Measurements from ENCODE around the gene RHBDD1.
"Not testable (repeated sequence)": the region's sequence is repeated elsewhere in the genome, so short reads cannot be mapped to it uniquely, and the experiment has no call there.

RHBDD1 gene

GRCh38 chr2:226825056-226825455 lies 10.8 kb upstream of the RHBDD1 start:
- Histone ChIP-seq H3K9ac (no peak overlapping the region), H3K27ac (no peak overlapping the region), H3K9me3 (no peaks in the 10 kb centered on the region), H3K27me3 (no peaks in the 10 kb centered on the region), H3K4me1 (peaks cover 7% of the 10 kb centered on the region; the same call in 1 of the 2 replicates), H4K20me1 (no peaks in the 10 kb centered on the region), H3K4me2 (no peak overlapping the region), H3K36me3 (no peaks in the 10 kb centered on the region), H3K4me3 (no peak overlapping the region)
- no peak for TF ChIP-seq Cebpa-rat (IDR thresholded peaks at IDR 0.05)

DNA sequence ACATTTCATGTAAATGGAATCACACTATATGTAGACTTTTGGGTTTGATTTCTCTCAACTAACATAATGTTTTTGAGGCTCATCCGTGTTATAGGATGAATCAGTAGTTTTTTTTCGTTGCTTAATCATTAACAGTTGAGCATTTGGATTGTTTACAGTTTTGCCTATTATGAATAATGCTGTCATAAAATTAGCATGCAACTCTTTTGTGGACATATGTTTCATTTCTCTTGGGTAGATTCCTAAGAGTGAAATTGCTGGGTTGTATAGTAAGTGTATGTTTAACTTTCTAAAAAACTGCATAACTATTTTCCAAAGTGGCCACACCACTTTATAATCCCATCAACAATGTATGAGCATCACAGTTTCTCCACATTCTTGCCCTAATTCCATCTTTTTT lies 7.7 kb upstream of the RHBDD1 start:
- Histone ChIP-seq H4K20me1 (no peaks in the 10 kb centered on the region), H3K27me3 (no peaks in the 10 kb centered on the region), H3K9ac (no peak overlapping the region), H3K36me3 (no peaks in the 10 kb centered on the region), H3K9me3 (no peaks in the 10 kb centered on the region), H3K4me1 (peaks cover 8% of the 10 kb centered on the region; the same call in 1 of the 2 replicates), H3K4me3 (no peak overlapping the region), H3K4me2 (no peak overlapping the region), H3K27ac (no peak overlapping the region)
- no peak for TF ChIP-seq Cebpa-rat (IDR thresholded peaks at IDR 0.05)

DNA sequence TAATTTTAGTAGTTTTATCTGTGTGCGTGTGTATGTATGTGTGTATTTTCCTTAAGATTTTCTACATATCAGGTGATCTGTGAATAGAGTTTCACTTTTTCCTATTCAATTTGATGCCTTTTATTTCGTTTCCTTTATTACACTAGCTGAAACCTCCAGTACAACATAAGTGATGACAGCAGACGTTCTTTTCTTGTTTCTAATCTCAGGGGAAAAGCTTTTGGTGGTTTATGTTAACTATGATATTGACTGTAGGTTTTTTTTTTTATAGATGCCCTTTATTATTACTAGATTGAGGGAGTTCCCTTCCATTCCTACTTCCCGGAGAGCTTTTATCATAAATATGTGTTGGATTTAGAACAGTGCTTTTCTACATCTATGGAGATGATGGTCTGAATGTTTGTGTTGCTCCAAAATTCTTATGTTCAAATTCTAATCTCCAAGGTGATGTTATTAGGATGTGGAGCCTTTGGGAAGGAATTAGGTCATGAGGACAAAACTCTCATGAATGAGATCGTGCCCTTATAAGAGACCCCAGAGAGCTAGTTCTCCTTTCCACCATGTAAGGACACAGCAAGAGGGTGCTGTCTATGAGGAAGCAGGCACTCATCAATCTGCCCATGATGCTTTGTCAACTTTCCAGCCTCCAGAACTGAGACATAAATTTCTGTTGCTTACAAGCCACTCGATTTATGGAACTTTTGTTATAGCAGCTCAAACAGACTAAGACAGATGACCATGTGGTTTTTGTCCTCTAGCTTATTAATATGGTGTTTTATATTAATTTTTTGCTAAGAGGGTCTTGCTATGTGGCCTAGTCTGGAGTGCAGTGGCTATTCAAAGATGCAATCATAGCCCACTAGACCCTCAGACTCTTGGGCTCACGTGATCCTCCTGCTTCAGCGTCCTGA lies 5.9 kb upstream of the RHBDD1 start:
- H3K27me3 ChIP-seq: no peaks in the 10 kb centered on the region
- no peaks in the 10 kb centered on the region for H4K20me1 ChIP-seq
- no peak overlapping the region for H3K4me3 ChIP-seq
- no peak for TF ChIP-seq Cebpa-rat (IDR thresholded peaks at IDR 0.05)
- H3K4me1 ChIP-seq: peaks cover 14% of the 10 kb centered on the region
- H3K36me3 ChIP-seq: no peaks in the 10 kb centered on the region
- no peak overlapping the region for H3K27ac ChIP-seq
- H3K9ac ChIP-seq: no peak overlapping the region
- H3K9me3 ChIP-seq: no peaks in the 10 kb centered on the region
- H3K4me2 ChIP-seq: 0 out of 2 replicates have a peak overlapping the region, but pooled peaks have one; percentile 2

DNA sequence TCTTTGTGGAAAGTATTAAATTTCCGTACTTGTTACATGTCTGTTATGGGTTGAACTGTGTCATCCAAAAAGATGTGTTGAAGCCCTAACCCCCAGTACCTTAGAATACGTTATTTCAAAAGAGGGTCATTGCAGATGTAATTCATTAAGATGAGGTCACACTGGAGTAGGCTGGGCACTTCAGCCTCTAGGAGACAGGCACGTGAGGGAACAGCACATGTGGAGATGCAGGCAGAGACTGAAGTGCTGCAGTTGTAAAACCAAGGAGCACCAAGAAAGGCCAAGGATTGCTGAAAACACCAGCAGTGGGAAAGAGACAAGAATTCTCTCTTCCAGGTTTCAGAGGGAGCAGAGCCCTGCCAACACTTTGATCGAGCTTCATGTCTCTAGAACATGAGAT lies 4.6 kb upstream of the RHBDD1 start:
- no peaks in the 10 kb centered on the region for H3K27me3 ChIP-seq
- H4K20me1 ChIP-seq: no peaks in the 10 kb centered on the region
- no peak for TF ChIP-seq Cebpa-rat (IDR thresholded peaks at IDR 0.05)
- H3K4me3 ChIP-seq: no peak overlapping the region
- H3K9ac ChIP-seq: no peak overlapping the region
- no peak overlapping the region for H3K4me2 ChIP-seq
- H3K27ac ChIP-seq: no peak overlapping the region
- H3K4me1 ChIP-seq: peaks cover 20% of the 10 kb centered on the region
- no peaks in the 10 kb centered on the region for H3K9me3 ChIP-seq
- H3K36me3 ChIP-seq: no peaks in the 10 kb centered on the region

DNA sequence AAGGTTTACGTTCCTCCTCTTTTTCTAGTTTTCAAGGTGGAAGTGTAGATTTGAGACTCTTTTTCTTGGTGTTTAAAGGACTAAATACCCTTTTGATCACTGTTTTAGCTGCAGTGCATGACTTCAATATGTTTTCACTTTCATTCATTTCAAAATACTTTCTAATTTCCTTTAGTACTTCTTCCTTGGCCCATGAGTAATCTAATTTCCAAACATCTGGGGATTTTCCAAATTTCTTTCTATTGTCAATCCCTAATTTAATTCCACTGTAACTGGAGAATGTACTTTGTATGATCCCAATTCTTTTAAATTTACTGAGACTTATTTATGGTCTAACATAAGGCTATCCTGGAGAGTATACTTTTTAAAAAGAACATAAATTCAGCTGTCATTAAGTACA lies 3.8 kb upstream of the RHBDD1 start:
- no peak overlapping the region for H3K4me3 ChIP-seq
- no peak for TF ChIP-seq Cebpa-rat (IDR thresholded peaks at IDR 0.05)
- no peaks in the 10 kb centered on the region for H3K9me3 ChIP-seq
- H3K4me2 ChIP-seq: no peak overlapping the region
- H3K27me3 ChIP-seq: no peaks in the 10 kb centered on the region
- H3K36me3 ChIP-seq: no peaks in the 10 kb centered on the region
- H3K27ac ChIP-seq: no peak overlapping the region
- peaks cover 26% of the 10 kb centered on the region for H3K4me1 ChIP-seq
- no peak overlapping the region for H3K9ac ChIP-seq
- H4K20me1 ChIP-seq: no peaks in the 10 kb centered on the region

DNA sequence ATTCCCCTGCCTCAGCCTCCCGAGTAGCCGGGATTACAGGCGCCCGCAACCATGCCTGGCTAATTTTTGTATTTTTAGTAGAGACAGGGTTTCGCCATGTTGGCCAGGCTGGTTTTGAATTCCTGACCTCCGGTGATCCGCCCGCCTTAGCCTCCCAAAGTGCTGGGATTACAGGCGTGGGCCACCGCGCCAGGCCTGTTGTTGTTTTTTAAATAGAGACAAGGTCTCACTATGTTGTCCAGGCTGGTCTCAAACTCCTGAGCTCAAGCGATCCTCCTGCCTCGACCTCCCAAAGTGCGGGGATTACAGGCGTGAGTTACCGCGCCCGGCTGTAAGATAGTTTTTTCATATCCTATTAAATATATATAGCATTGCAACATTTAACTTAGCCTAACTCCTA lies 974 bp upstream of the RHBDD1 start:
- not testable (repeated sequence) for H3K9ac ChIP-seq, H3K27me3 ChIP-seq, H3K36me3 ChIP-seq, H4K20me1 ChIP-seq, H3K9me3 ChIP-seq, H3K27ac ChIP-seq
- peak overlapping the region; percentile 74 for H3K4me3 ChIP-seq
- H3K4me2 ChIP-seq: peak overlapping the region; percentile 89
- peaks cover 35% of the 10 kb centered on the region for H3K4me1 ChIP-seq

DNA sequence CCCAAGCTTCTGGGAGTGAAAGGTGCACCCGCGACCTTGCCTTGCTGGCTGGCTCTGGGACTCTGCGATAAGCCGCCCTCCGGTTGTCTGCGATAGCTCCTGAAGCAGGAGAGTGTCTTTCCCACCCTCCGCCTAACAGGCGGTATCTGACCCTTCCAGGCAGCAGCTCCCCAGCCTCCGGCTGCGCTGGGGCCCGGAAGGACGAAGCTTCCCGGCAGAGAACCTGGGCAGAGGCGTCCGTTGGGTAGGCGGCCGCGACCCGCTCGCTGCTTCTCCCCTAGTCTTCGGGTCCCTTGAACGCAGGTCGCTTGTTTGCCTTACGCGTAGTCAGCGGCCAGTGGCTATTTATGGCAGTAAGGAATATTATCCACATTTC lies 446 bp upstream of the RHBDD1 start:
- H3K4me3 ChIP-seq: peak overlapping the region; percentile 74
- H3K36me3 ChIP-seq: peaks cover 4% of the 10 kb centered on the region; the same call in 1 of the 2 replicates
- peak overlapping the region; percentile 88 for H3K9ac ChIP-seq
- H3K27me3 ChIP-seq: no peaks in the 10 kb centered on the region
- peaks cover 32% of the 10 kb centered on the region for H3K4me1 ChIP-seq
- peak overlapping the region; percentile 89 for H3K4me2 ChIP-seq
- no peak for TF ChIP-seq Cebpa-rat (IDR thresholded peaks at IDR 0.05)
- no peaks in the 10 kb centered on the region for H4K20me1 ChIP-seq
- H3K27ac ChIP-seq: peak overlapping the region; percentile 93
- H3K9me3 ChIP-seq: no peaks in the 10 kb centered on the region

- H3K4me3 ChIP-seq: peak overlapping the region; percentile 74
- H3K4me1 ChIP-seq: peaks cover 32% of the 10 kb centered on the region
- H3K9ac ChIP-seq: peak overlapping the region; percentile 88
- no peaks in the 10 kb centered on the region for H3K27me3 ChIP-seq
- no peak for TF ChIP-seq Cebpa-rat (IDR thresholded peaks at IDR 0.05)
- peaks cover 9% of the 10 kb centered on the region for H3K36me3 ChIP-seq
- H4K20me1 ChIP-seq: no peaks in the 10 kb centered on the region
- H3K9me3 ChIP-seq: peaks cover 4% of the 10 kb centered on the region; the same call in 1 of the 2 replicates
- H3K4me2 ChIP-seq: peak overlapping the region; percentile 89
- H3K27ac ChIP-seq: peak overlapping the region; percentile 93
Observed at GRCh38 chr2:226836548-226836885, 663 bp downstream of the RHBDD1 start.

DNA sequence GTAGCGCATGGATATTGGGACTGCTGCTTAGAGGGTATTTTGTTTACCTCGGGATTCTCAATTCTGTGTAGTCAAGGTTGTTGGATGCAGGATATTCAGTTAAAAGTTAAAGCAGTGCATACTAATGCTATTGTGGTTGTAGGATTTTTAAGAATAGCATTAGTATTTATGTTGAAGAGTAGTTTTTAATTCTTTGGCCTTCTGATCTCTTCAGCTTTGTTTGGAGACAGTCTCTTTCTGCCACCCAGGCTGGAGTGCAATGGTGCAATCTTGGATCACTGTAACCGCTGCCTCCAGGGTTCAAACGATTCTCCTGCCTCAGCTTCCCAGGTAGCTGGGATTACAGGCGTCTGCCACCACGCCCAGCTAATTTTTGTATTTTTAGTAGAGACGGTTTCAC lies 1.5 kb downstream of the RHBDD1 start:
- H3K4me2 ChIP-seq: peak overlapping the region; percentile 89
- peaks cover 32% of the 10 kb centered on the region for H3K4me1 ChIP-seq
- H3K36me3 ChIP-seq: peaks cover 14% of the 10 kb centered on the region
- H3K4me3 ChIP-seq: peak overlapping the region; percentile 74
- peak overlapping the region; percentile 88; the same call in 1 of the 2 replicates for H3K9ac ChIP-seq
- H4K20me1 ChIP-seq: no peaks in the 10 kb centered on the region
- H3K27ac ChIP-seq: peak overlapping the region; percentile 93; the same call in 1 of the 2 replicates
- no peaks in the 10 kb centered on the region for H3K27me3 ChIP-seq
- H3K9me3 ChIP-seq: peaks cover 12% of the 10 kb centered on the region
- TF ChIP-seq Cebpa-rat (IDR thresholded peaks at IDR 0.05): no peak

- Histone ChIP-seq H3K9me3 (peaks cover 18% of the 10 kb centered on the region), H3K9ac (0 out of 2 replicates have a peak overlapping the region, but pooled peaks have one; percentile 88), H4K20me1 (no peaks in the 10 kb centered on the region), H3K4me1 (peaks cover 32% of the 10 kb centered on the region), H3K27me3 (no peaks in the 10 kb centered on the region), H3K27ac (no peak overlapping the region), H3K4me3 (no peak overlapping the region), H3K36me3 (peaks cover 14% of the 10 kb centered on the region), H3K4me2 (peak overlapping the region; percentile 89)
- TF ChIP-seq Cebpa-rat (IDR thresholded peaks at IDR 0.05): no peak
Observed at GRCh38 chr2:226837787-226838603, 2.1 kb downstream of the RHBDD1 start.

Data from BLaER1 (cell line).